ENCODE measurements around the gene NIP7.
"Not testable (repeated sequence)": the region's sequence is repeated elsewhere in the genome, so short reads cannot be mapped to it uniquely, and the experiment has no call there.

The NIP7 gene

GRCh38 chr16:69339289-69340094, at the start of gene NIP7, which contains the start of gene COG8:
Gene NIP7, plus strand, starts transcription at chr16:69339772. Its CDS starts 58 bp downstream, at chr16:69339830.
Gene COG8, minus strand, starts transcription at chr16:69339564. Its CDS starts 12 bp downstream, at chr16:69339552.
- DNase-seq, result peak; percentile 92

GRCh38 chr16:69291657-69292056, 47.9 kb upstream of the NIP7 start:
- DNase-seq, result not testable (repeated sequence)

- DNase-seq, result no peak
These were observed 46.2 kb upstream of the NIP7 start for GRCh38 chr16:69293401-69293800.

DNA sequence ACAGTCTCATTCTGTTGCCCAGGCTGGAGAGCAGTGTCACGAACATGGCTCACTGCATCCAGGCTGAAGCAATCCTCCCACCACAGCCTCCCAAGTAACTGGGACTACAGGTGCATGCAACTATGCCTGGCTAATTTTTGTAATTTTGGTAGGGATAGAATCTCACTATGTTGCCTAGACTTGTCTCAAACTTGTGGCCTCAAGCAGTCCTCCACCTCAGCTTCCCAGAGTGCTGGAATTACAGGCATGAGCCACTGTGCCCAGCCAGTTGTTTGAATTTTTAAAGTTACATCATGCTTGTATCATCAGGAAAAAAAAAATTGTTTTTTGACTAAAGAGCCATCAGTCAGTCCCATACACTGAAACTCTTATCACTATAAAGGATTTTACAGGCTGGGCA, 45.5 kb upstream of the NIP7 start:
- no peak for DNase-seq

GRCh38 chr16:69296771-69297170, 42.8 kb upstream of the NIP7 start:
- not testable (repeated sequence) for DNase-seq

DNA sequence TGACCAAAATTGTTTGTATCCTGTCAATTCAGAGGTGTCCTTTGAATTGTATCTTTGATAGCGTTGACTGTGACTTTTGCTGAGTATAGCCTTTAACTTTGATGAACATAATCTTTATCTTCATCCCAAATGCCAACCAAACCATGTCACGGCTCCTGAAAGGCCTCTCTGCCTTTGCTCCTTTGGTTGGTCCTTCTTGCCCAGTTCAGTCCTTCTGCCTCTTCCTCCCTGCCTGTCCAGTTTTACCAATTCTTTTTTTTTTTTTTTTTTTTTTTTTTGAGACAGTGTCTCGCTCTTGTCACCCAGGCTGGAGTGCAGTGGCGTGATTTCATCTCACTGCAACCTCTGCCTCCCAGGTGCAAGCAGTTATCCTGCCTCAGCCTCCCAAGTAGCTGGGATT, 41.3 kb upstream of the NIP7 start:
- no peak for DNase-seq

GRCh38 chr16:69301187-69301586, 38.4 kb upstream of the NIP7 start:
- no peak for DNase-seq

DNA sequence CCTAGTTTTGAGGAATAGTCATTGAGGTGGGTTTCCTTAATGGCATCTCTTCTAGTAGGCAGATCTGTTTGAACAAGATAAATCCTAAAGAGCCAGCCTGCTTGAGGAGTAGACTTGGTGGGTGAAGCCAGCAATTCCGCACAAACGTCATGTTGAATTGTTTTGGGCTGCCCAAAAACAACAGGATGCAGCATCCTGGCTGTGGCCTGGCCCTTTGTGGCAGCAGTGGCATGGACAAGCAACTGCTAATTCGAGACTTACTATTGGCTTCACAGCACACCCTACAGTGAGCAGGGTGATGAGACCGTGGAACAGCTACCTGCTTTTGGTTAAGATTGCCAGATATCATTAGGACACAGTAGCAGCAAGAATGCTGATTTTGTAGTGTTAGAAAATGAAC, 37.7 kb upstream of the NIP7 start:
- DNase-seq, result no peak

GRCh38 chr16:69302301-69302700, 37.3 kb upstream of the NIP7 start:
- no peak for DNase-seq

- DNase-seq, result no peak
These were observed 33.5 kb upstream of the NIP7 start for GRCh38 chr16:69306031-69306430.

DNA sequence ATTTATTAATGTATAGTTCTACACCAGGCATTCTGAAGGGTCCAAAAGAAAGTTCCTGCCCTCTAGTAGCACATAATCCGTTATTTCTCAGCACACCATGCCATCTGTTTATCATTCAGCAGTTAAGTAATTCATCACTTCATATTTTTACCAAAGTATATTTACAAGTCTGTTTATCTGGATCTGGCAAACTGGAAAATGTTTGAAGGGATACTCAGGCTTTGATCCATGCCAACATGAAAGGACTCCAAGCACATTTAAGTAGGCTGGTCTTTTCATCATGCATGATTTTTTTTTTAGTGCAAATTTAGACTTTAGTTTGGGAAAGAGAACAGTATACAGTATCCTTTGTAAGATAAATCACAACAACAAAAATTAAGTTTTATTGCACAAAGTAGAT, 32.5 kb upstream of the NIP7 start:
- no peak for DNase-seq

GRCh38 chr16:69307856-69308255, 31.7 kb upstream of the NIP7 start:
- no peak for DNase-seq

DNA sequence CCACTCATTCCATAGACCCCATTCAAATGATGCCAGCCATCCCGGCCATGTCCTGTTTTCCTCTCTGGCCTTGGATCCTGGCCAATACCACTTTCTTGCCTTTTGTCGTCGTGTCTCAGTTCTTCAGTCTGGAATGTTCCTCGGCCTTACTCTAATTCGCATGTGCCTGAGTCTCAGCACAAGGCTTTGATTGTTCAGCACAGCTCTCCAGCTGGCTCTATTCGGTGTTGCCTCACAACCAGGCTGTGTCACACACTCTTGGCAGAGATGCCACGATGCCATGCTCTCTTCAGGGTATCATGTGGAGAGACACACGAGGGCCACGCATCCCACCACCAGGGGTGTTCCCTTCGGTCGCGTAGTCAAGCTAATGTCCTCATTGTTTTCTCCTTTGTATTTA, 30.3 kb upstream of the NIP7 start:
- no peak for DNase-seq

- DNase-seq, result peak; percentile 82
These were observed 28.7 kb upstream of the NIP7 start, which contains the start of gene VPS4A for GRCh38 chr16:69310653-69311532. Gene VPS4A, plus strand, starts transcription at chr16:69311350. Its CDS starts 162 bp downstream, at chr16:69311512.

GRCh38 chr16:69311533-69312387, 27.8 kb upstream of the NIP7 start:
- no peak for DNase-seq

DNA sequence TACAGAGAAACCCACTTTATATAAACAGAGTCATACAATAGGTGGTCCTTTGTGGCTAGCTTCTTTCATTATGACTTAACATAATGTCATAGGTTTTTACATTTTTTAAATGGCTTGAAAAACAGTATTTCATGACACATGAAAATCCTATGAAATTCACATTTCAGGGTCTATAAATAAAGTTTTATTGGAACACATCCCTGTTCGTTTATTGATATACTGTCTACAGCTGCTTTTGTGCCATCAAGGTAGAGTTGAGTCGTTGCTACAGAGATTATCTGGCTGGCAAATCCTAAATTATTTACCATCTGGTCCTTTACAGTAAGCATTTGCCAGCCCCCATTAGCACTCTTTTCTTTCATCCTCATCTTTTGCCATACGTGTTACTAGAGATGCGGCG, 26.1 kb upstream of the NIP7 start:
- no peak for DNase-seq

DNA sequence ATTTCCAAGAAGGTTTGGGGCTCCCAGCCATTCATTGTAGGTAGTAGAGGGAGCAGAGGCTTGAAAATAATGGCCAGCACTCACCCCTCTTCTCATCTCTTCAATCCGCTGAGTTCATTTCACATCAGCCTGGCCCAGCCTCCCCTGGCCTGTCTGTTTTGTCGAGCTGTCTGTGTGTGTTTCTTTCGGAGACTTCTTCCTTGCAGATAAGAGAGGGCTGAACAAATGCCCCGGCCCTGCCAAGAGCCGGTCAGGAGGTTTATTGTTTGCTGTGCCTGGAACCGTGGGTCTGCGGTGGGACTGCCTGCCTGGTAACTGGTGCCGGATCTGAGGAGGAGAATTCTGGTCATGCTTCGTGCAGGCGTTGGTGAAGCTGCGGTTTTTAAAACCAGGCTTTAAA, 25.0 kb upstream of the NIP7 start:
- no peak for DNase-seq

DNA sequence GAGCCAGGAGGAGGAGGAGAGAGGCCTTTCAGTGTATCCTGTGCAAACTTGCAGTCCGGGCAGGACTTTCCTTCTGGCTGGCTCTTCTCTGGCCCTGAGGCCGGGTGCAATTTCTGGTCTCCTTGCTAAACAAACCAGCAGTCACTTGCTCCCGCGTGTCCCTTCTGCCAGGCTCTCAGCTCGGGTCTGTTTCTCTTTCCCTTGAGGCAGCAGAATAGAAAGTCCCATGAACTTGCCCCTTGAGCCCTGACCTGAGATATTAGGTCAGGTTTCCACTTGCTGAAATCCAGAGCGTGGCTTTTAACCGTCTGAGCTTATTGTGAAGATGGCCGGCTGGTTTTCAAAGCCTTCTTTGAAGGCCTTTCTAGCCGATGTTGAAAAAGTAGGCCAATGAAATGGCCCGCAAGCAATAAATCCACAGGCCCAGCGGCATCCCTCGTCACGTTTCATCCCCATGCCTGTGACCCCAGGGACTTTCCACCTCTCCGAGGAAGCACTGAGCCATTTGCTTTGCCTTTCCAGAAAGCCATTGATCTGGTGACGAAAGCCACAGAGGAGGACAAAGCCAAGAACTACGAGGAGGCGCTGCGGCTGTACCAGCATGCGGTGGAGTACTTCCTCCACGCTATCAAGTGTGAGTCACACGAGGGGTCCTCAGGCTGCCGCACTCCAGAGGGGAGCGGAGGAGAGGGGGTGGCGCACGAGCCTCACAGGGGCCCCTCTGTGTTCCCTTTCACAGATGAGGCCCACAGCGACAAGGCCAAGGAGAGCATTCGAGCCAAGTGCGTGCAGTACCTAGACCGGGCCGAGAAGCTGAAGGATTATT, 23.9 kb upstream of the NIP7 start:
- DNase-seq, result no peak

DNA sequence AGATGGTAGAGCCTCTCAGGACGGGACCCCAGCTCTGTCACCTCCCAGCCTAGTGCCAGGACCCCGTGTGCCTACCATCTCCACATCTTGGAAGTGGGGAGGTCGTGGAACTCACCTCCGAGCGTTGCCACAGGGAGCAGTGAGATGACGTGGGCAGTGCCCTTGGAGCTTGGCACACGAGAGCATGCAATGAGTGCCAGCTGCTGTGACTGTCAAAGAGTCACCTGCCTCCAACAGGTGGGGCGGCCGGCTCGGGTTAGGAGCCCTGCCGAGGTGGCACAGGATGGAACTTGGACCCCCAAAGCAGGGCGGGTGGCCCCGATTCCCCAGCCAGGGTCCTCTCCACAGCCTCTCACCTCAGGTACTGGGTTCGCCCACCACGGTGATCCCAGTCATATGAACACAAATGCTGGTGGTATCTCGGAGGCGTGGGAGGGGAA, 23.0 kb upstream of the NIP7 start:
- DNase-seq, result no peak

DNA sequence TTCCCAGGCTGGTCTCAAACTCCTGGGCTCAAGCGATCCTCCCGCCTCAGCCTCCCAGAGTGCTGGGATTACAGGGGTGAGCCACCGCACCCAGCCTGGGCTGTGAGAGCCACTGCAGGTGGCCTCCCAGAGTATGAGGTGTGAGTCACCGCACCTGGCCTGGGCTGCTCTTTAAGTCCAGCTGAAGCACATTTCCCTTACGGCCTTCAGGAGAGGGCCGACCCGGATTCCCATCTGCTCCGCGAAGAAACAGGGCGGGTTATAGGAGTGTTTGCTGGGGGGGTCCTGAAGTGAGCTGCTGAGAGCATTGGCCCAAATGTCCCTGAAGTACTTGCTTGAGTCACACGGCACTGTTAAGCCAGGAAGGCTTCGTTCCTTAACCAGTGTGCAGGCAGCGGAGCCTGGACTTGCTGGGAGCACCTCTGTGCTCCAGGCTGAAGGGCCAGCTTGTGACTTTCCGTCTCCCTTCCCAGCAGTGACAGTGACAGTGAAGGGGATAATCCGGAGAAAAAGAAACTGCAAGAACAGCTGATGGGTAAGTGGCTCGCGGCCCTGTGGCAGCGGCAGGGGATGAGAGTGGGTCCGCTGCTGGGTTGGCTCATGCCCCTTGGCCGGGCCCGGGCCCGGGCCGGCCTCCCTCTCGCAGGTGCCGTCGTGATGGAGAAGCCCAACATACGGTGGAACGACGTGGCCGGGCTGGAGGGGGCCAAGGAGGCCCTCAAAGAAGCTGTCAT, 21.2 kb upstream of the NIP7 start:
- DNase-seq, result no peak

GRCh38 chr16:69318911-69319289, 20.7 kb upstream of the NIP7 start:
- DNase-seq, result no peak
